H1 (cell line): ENCODE measurements around the gene OR9A4. TPM values are rescaled to one million over a fixed set of nuclear protein-coding genes. Genes with fewer than 3 reads are reported as not detected.

Source experiments
- CTCF ChIA-PET: fragments of 300-600 bp; sonication (Branson Sonifier 250); formaldehyde crosslinking; loops from one replicate; lab custom pipeline; 2021; ENCODE audit not compliant: partially characterized antibody; lab: Charles Lee
- POLR2A ChIA-PET: fragments of 300-600 bp; sonication (Branson Sonifier 250); formaldehyde crosslinking; loops from one replicate; lab custom pipeline; 2021; ENCODE audit warnings: inconsistent platforms; ENCODE audit not compliant: partially characterized antibody; lab: Charles Lee
- DNase-seq, 2 experiments: peaks; one replicate each; pipeline versions ENCODE4 v3.0.0 to v3.0.0-alpha.2; 2010 to 2022; ENCODE audit warnings: low spot score in 2 of 2, low read depth in 1 of 2, mixed read lengths in 1 of 2
- FAIRE-seq: peaks from 2 replicates; lab custom pipeline; 2011; peaks lifted over from hg19 to GRCh38; lab: Jason Lieb, UNC
- H2AFZ ChIP-seq: 2 replicates; pipeline ENCODE4 v1.8.1; 2012; ENCODE audit warnings: low read length, inconsistent platforms
- H2AK5ac ChIP-seq: 2 replicates; pipeline ENCODE4 v1.6.1; 2013; ENCODE audit warnings: low read depth, low read length
- H2BK120ac ChIP-seq: replicated peaks from 2 replicates; pipeline ENCODE3; 2013; ENCODE audit warnings: low read depth, low read length, inconsistent platforms
- H2BK12ac ChIP-seq: 2 replicates; pipeline ENCODE4 v1.6.1; 2013; ENCODE audit warnings: low read depth, low read length
- H2BK15ac ChIP-seq: 2 replicates; pipeline ENCODE4 v1.6.1; 2013; ENCODE audit warnings: low read length
- H2BK20ac ChIP-seq: 2 replicates; pipeline ENCODE4 v1.6.1; 2013; ENCODE audit warnings: low read length
- H2BK5ac ChIP-seq: 2 replicates; pipeline ENCODE4 v1.6.1; 2013; ENCODE audit warnings: low read depth, low read length
- H3K14ac ChIP-seq: 2 replicates; pipeline ENCODE4 v1.6.1; 2013; ENCODE audit warnings: inconsistent platforms; ENCODE audit not compliant: insufficient read length
- H3K18ac ChIP-seq: 2 replicates; pipeline ENCODE4 v1.6.1; 2013; ENCODE audit warnings: low read length; ENCODE audit errors: extremely low read depth
- H3K23ac ChIP-seq: 2 replicates; pipeline ENCODE4 v1.6.1; 2013; ENCODE audit warnings: inconsistent platforms; ENCODE audit not compliant: insufficient read length
- H3K23me2 ChIP-seq: 2 replicates; pipeline ENCODE4 v1.6.1; 2013; ENCODE audit warnings: low read depth, low read length
- H3K27ac ChIP-seq: 2 replicates; pipeline ENCODE4 v1.6.1; 2011; ENCODE audit warnings: low read depth, low read length, inconsistent platforms
- H3K27me3 ChIP-seq, 4 experiments: replicated peaks in 1 of 4; 1 replicate in 1 of 4; 2 replicates in 3 of 4; pipeline versions ENCODE4 v1.6.1 to v1.8.1; 2011 to 2013; ENCODE audit warnings: low read length in 3 of 4, mild to moderate bottlenecking in 3 of 4, inconsistent platforms in 2 of 4, mixed read lengths in 2 of 4, moderate library complexity in 1 of 4; ENCODE audit not compliant: control insufficient read depth in 3 of 4, insufficient read depth in 3 of 4; ENCODE audit errors: extremely low read depth in 1 of 4
- H3K36me3 ChIP-seq, 4 experiments: 2 replicates each; pipeline versions ENCODE4 v1.6.1 to v1.8.1; 2011 to 2013; ENCODE audit warnings: mild to moderate bottlenecking in 4 of 4, low read length in 3 of 4, moderate library complexity in 2 of 4, control low read depth in 1 of 4, inconsistent platforms in 1 of 4; ENCODE audit not compliant: insufficient read depth in 4 of 4, control insufficient read depth in 2 of 4
- H3K4ac ChIP-seq: replicated peaks from 2 replicates; pipeline ENCODE3; 2013; ENCODE audit warnings: low read length, low read depth, mixed read lengths, inconsistent platforms; ENCODE audit not compliant: insufficient read length
- H3K4me1 ChIP-seq, 4 experiments: replicated peaks in 1 of 4; 1 replicate in 1 of 4; 2 replicates in 3 of 4; pipeline versions ENCODE4 v1.6.1 to v1.8.1; 2011 to 2013; ENCODE audit warnings: low read length in 3 of 4, inconsistent platforms in 2 of 4, mixed read lengths in 1 of 4; ENCODE audit not compliant: insufficient read depth in 4 of 4, control insufficient read depth in 3 of 4
- H3K4me2 ChIP-seq, 2 experiments: 2 replicates each; pipeline versions ENCODE4 v1.6.1 to v1.8.1; 2011 to 2013; ENCODE audit warnings: low read depth in 2 of 2, low read length in 2 of 2, control low read depth in 1 of 2, inconsistent platforms in 1 of 2, mild to moderate bottlenecking in 1 of 2; ENCODE audit not compliant: insufficient read depth in 1 of 2
- H3K4me3 ChIP-seq, 4 experiments: fragments of 200-600, 300-600 bp in 1 of 4; sonication (generic), shearing (Covaris generic), sonication (Bioruptor Twin) in 1 of 4; 2 replicates each; pipeline versions ENCODE4 v1.5.1 to v1.8.1; 2011 to 2016; ENCODE audit warnings: low read length in 4 of 4, low read depth in 3 of 4, control low read depth in 2 of 4, inconsistent platforms in 2 of 4, mild to moderate bottlenecking in 2 of 4, mixed read lengths in 1 of 4, moderate library complexity in 1 of 4; ENCODE audit not compliant: insufficient read depth in 2 of 4; ENCODE audit errors: extremely low read depth in 1 of 4
- H3K56ac ChIP-seq: replicated peaks from 2 replicates; pipeline ENCODE3; 2013; ENCODE audit warnings: low read depth, mild to moderate bottlenecking, mixed read lengths, low read length, inconsistent platforms; ENCODE audit not compliant: insufficient read length
- H3K79me1 ChIP-seq: 2 replicates; pipeline ENCODE4 v1.6.1; 2013; ENCODE audit warnings: low read depth, low read length, control low read depth
- H3K79me2 ChIP-seq, 2 experiments: 2 replicates each; pipeline versions ENCODE4 v1.6.1 to v1.8.1; 2012 to 2013; ENCODE audit warnings: low read length in 2 of 2, mild to moderate bottlenecking in 2 of 2, inconsistent platforms in 1 of 2; ENCODE audit not compliant: insufficient read depth in 2 of 2, control insufficient read depth in 1 of 2
- H3K9ac ChIP-seq, 4 experiments: replicated peaks in 1 of 4; 1 replicate in 1 of 4; 2 replicates in 3 of 4; pipeline versions ENCODE4 v1.6.1 to v1.8.1; 2011 to 2013; ENCODE audit warnings: low read depth in 3 of 4, low read length in 3 of 4, control low read depth in 2 of 4, mild to moderate bottlenecking in 2 of 4, moderate library complexity in 2 of 4, inconsistent platforms in 1 of 4; ENCODE audit errors: extremely low read depth in 1 of 4
- H3K9me3 ChIP-seq, 2 experiments: 2 replicates each; pipeline versions ENCODE4 v1.6.1 to v1.8.1; 2012 to 2013; ENCODE audit warnings: mild to moderate bottlenecking in 2 of 2, moderate library complexity in 2 of 2, control low read depth in 1 of 2, inconsistent platforms in 1 of 2, low read depth in 1 of 2, low read length in 1 of 2, mixed read lengths in 1 of 2; ENCODE audit not compliant: insufficient read depth in 2 of 2
- H4K20me1 ChIP-seq, 2 experiments: replicated peaks in 1 of 2; 2 replicates each; pipeline versions ENCODE3 to v1.8.1; 2011 to 2013; ENCODE audit warnings: inconsistent platforms in 2 of 2, low read length in 2 of 2, mild to moderate bottlenecking in 1 of 2; ENCODE audit not compliant: insufficient read depth in 2 of 2, control insufficient read depth in 1 of 2
- H4K5ac ChIP-seq: 2 replicates; pipeline ENCODE4 v1.6.1; 2013; ENCODE audit warnings: low read length, low read depth, mixed read lengths, inconsistent platforms; ENCODE audit not compliant: insufficient read length
- H4K8ac ChIP-seq: 2 replicates; pipeline ENCODE4 v1.8.0; 2013; ENCODE audit warnings: mild to moderate bottlenecking, moderate library complexity, low read length, inconsistent platforms; ENCODE audit not compliant: insufficient read depth; ENCODE audit errors: extremely low read depth
- H4K91ac ChIP-seq: replicated peaks from 2 replicates; pipeline ENCODE3; 2013; ENCODE audit warnings: low read length, mixed read lengths, inconsistent platforms; ENCODE audit not compliant: insufficient read length
- EP300 ChIP-seq, 2 experiments: IDR thresholded peaks; 1 replicate in 1 of 2; 2 replicates in 1 of 2; pipeline ENCODE4 v1.6.1; 2011 to 2012; ENCODE audit warnings: low read depth in 2 of 2, low read length in 2 of 2, mild to moderate bottlenecking in 2 of 2, borderline replicate concordance in 1 of 2, inconsistent platforms in 1 of 2, moderate library complexity in 1 of 2
- KDM1A ChIP-seq: fragments of 200-600, 300-600 bp; sonication (generic); IDR thresholded peaks from 2 replicates; pipeline ENCODE4 v1.7.1; 2016; ENCODE audit warnings: mild to moderate bottlenecking, low read length, borderline replicate concordance
- PHF8 ChIP-seq: fragments of 200-600 bp; sonication (generic); conservative IDR thresholded peaks from 2 replicates; pipeline ENCODE4 v1.7.1; 2012; ENCODE audit warnings: low read depth, mild to moderate bottlenecking, inconsistent platforms, low read length, moderate library complexity
- RBBP5 ChIP-seq: IDR thresholded peaks from 2 replicates; pipeline ENCODE4 v1.7.1; 2012; ENCODE audit warnings: low read depth, mild to moderate bottlenecking, inconsistent platforms, low read length, moderate library complexity, borderline replicate concordance
- RXRA ChIP-seq: IDR thresholded peaks from 2 replicates; pipeline ENCODE4 v1.6.1; 2011; ENCODE audit warnings: low read depth, mild to moderate bottlenecking, low read length, moderate library complexity; ENCODE audit not compliant: insufficient read depth
- SIRT6 ChIP-seq: IDR thresholded peaks from one replicate; pipeline ENCODE4 v1.7.1; 2012; ENCODE audit warnings: low read length, inconsistent platforms
- TCF12 ChIP-seq: IDR thresholded peaks from 2 replicates; pipeline ENCODE4 v1.6.1; 2011; ENCODE audit warnings: low read depth, mild to moderate bottlenecking, low read length
- WGBS, 2 experiments: shearing (Covaris generic) in 1 of 2; methylation state at CpG; one replicate each; pipeline versions ENCODE4 v1.1.6 to v1.1.7; 2013 to 2015; ENCODE audit warnings: low lambda C conversion rate in 2 of 2, mixed read lengths in 2 of 2, inconsistent platforms in 1 of 2, low coverage in 1 of 2, missing lambda C conversion rate in 1 of 2; ENCODE audit not compliant: insufficient replicate concordance in 2 of 2, insufficient coverage in 1 of 2, insufficient read length in 1 of 2; ENCODE audit errors: extremely low coverage in 1 of 2, missing lambda C conversion rate in 1 of 2; 5-methylcytosine and 5-hydroxymethylcytosine counted together
- polyA plus RNA-seq, 7 experiments: library from polyadenylated mRNA; depleted of rRNA in 3 of 7; stranded (reverse) in 5 of 7; unstranded in 2 of 7; fragments of >200 nt in 5 of 7; fragments of 200-250 nt in 2 of 7; gene quantifications; 1 replicate in 5 of 7; 2 replicates in 1 of 7; 4 replicates in 1 of 7; pipeline versions ENCODE4 v1.2.1 to v1.2.3, GENCODE V29; 2011 to 2013; ENCODE audit warnings: missing spikeins in 2 of 7, mixed read lengths in 2 of 7
- total RNA-seq: library from RNA; stranded (reverse); fragmentation: NEBNext Ultra II Directional; extraction: Animal tissue kit (Norgen Biotek cat#: 25700); gene quantifications from 2 replicates; pipeline ENCODE4 v1.2.1, GENCODE V29; 2021
- TF ChIP-seq, protein P1 (sequence below): IDR thresholded peaks from 2 replicates; pipeline ENCODE4 v1.6.1; 2011; ENCODE audit warnings: low read depth, mild to moderate bottlenecking, low read length; ENCODE audit not compliant: insufficient read depth
- TF ChIP-seq, protein P2 (sequence below): IDR thresholded peaks from 2 replicates; pipeline ENCODE4 v1.6.1; 2012; ENCODE audit warnings: low read length, inconsistent platforms
- TF ChIP-seq, protein P3 (sequence below): IDR thresholded peaks from 2 replicates; pipeline ENCODE4 v1.6.1; 2011; ENCODE audit warnings: low read length, improper control_type of control experiment

The OR9A4 gene
- total and polyA plus RNA-seq, 2 of the 8 experiments (the other 6 are each of a cell fraction or from before 2014, with no cell fraction given): not detected

DNA sequence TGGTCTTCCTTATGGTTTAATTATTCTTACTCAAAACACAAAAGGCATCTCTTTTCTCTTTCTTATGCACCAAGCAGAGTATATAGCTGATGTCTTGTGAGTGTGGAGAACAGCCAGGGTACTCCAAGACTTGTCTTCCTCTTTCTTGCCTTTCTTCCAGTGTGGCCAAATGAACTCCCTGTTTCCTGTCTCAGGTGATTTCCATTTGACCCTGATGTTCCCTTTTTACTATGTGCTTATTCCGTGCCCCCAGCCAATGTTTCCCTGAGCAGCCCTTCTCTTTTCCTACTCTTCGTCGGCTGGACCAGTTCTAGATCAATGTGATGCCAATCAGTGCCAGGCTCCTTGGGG is 12.6 kb downstream of the OR9A4 start:
- no peak overlapping the region for H3K4ac ChIP-seq
- H3K27ac ChIP-seq: no peak overlapping the region
- H2BK5ac ChIP-seq: no peak overlapping the region
- no peak overlapping the region for H3K4me3 ChIP-seq
- H4K20me1 ChIP-seq: no peaks in the 10 kb centered on the region
- H3K14ac ChIP-seq: no peak overlapping the region
- no peaks in the 10 kb centered on the region for H3K79me2 ChIP-seq
- H4K91ac ChIP-seq: no peak overlapping the region
- H3K4me2 ChIP-seq: no peak overlapping the region
- H2BK12ac ChIP-seq: no peak overlapping the region
- POLR2A ChIA-PET: interaction anchor here (0.9 kb wide), 1 partner anchor 11 kb away, joined by 4 read pairs; no protein-coding TSS in a partner anchor
- no peak overlapping the region for H2AFZ ChIP-seq
- no peak overlapping the region for H3K56ac ChIP-seq
- WGBS, 2 experiments: 89% methylated on average over 3 of the region's 3 CpGs; no CpG with 5 or more reads in 1 of the 2 experiments
- CTCF ChIA-PET: no interaction called here
- DNase-seq (no peak), FAIRE-seq (no peak)
- H4K5ac ChIP-seq: no peak overlapping the region
- peaks cover 0 to 3% (median 1%) of the 10 kb centered on the region in 4 experiments; a peak in 2 of 7 replicates for H3K4me1 ChIP-seq
- H3K36me3 ChIP-seq: no peaks in the 10 kb centered on the region
- no peak overlapping the region for H3K23ac ChIP-seq
- H3K79me1 ChIP-seq: no peaks in the 10 kb centered on the region
- H3K27me3 ChIP-seq: no peaks in the 10 kb centered on the region
- no peak overlapping the region for H3K18ac ChIP-seq
- H2BK20ac ChIP-seq: no peak overlapping the region
- peaks cover 2% of the 10 kb centered on the region; the same call in 1 of the 2 replicates for H3K23me2 ChIP-seq
- no peaks in the 10 kb centered on the region for H3K9me3 ChIP-seq
- no peak overlapping the region; the same call in 1 of the 2 replicates for H4K8ac ChIP-seq
- no peak overlapping the region for H3K9ac ChIP-seq
- no peak overlapping the region for H2BK15ac ChIP-seq
- H2AK5ac ChIP-seq: no peak overlapping the region
- no peak overlapping the region for H2BK120ac ChIP-seq
- TF ChIP-seq RXRA (no peak), PHF8 (no peak), EP300 (IDR thresholded peaks at IDR 0.05; ENCODE audit: borderline replicate concordance in 1 of 2, low read depth in 2 of 2, low read length in 2 of 2) (no peak), RBBP5 (no peak), SIRT6 (no peak), KDM1A (no peak), TCF12 (no peak)
- TF ChIP-seq, protein P1, sequence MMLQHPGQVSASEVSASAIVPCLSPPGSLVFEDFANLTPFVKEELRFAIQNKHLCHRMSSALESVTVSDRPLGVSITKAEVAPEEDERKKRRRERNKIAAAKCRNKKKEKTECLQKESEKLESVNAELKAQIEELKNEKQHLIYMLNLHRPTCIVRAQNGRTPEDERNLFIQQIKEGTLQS: no peak
- TF ChIP-seq, protein P2, sequence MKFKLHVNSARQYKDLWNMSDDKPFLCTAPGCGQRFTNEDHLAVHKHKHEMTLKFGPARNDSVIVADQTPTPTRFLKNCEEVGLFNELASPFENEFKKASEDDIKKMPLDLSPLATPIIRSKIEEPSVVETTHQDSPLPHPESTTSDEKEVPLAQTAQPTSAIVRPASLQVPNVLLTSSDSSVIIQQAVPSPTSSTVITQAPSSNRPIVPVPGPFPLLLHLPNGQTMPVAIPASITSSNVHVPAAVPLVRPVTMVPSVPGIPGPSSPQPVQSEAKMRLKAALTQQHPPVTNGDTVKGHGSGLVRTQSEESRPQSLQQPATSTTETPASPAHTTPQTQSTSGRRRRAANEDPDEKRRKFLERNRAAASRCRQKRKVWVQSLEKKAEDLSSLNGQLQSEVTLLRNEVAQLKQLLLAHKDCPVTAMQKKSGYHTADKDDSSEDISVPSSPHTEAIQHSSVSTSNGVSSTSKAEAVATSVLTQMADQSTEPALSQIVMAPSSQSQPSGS: no peak
- TF ChIP-seq, protein P3, sequence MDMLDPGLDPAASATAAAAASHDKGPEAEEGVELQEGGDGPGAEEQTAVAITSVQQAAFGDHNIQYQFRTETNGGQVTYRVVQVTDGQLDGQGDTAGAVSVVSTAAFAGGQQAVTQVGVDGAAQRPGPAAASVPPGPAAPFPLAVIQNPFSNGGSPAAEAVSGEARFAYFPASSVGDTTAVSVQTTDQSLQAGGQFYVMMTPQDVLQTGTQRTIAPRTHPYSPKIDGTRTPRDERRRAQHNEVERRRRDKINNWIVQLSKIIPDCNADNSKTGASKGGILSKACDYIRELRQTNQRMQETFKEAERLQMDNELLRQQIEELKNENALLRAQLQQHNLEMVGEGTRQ: no peak
